Activated gamma-delta T cell (primary cell): ENCODE measurements around the gene GLUD2.
"Not testable (repeated sequence)": the region's sequence is repeated elsewhere in the genome, so short reads cannot be mapped to it uniquely, and the experiment has no call there.

Experiments
- DNase-seq: peaks from one replicate; lab custom pipeline; 2025; lab: John Stamatoyannopoulos, UW
- total RNA-seq, 2 donors: gene quantifications; one replicate each; lab custom pipeline; 2026; lab: John Stamatoyannopoulos, UW

The GLUD2 gene
- 0.77 to 1.4 reads per million in 2 donors for total RNA-seq

DNA sequence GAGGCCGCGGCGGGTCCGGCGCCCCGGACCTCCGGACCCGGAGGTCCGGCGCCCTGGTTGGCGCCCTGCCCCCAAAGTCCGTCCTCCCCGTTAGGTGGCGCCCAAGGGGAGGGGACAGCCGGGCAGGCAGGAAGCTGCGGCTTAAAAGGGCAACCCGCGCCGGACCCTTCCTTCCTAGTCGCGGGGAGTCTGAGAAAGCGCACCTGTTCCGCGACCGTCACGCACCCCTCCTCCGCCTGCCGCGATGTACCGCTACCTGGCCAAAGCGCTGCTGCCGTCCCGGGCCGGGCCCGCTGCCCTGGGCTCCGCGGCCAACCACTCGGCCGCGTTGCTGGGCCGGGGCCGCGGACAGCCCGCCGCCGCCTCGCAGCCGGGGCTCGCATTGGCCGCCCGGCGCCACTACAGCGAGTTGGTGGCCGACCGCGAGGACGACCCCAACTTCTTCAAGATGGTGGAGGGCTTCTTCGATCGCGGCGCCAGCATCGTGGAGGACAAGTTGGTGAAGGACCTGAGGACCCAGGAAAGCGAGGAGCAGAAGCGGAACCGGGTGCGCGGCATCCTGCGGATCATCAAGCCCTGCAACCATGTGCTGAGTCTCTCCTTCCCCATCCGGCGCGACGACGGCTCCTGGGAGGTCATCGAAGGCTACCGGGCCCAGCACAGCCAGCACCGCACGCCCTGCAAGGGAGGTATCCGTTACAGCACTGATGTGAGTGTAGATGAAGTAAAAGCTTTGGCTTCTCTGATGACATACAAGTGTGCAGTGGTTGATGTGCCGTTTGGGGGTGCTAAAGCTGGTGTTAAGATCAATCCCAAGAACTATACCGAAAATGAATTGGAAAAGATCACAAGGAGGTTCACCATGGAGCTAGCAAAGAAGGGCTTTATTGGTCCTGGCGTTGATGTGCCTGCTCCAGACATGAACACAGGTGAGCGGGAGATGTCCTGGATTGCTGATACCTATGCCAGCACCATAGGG, at the start of gene GLUD2:
Gene GLUD2, plus strand, starts transcription at position 170 of the 979 bp plus-strand sequence. Its CDS starts 75 bp downstream, at position 245.
- DNase-seq = not testable (repeated sequence)

DNA sequence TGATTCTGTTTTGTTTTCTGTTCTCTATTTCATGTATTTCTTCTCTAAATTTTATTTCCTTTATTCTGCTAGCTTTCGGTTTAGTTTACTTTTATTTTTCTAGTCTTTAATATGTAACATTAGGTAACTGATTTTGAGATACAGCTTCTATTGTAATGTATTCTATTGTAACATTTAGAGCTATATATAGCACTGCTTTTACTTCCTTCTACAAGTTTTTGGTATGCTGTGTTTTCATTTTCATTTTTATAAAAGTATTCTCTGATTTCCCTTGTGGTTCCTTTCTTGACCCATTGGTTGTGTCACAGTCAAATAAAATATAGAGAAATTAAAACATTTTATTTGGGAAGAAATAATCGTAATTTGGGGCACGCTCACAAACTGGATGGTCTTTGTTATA, 48.0 kb upstream of the GLUD2 start:
- DNase-seq = no peak

DNA sequence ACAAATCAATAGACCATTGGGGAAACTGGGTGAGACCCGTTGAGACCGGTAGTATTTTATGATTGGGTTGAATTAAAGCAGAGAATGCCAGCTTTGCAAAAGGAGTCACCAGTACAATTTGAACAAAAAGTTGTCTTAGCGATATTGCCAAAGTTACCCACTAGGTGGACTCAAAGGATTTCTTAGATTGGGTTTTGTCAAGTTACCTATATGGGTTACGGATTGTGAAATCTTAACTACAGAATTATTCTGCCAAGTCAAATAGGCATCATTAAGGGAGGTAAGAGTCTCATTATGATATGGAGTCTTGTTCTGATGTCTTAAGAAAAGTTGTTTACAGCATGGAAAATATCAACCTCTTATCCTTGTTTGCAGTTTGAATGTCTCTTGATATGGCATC, 46.8 kb upstream of the GLUD2 start:
- no peak for DNase-seq

DNA sequence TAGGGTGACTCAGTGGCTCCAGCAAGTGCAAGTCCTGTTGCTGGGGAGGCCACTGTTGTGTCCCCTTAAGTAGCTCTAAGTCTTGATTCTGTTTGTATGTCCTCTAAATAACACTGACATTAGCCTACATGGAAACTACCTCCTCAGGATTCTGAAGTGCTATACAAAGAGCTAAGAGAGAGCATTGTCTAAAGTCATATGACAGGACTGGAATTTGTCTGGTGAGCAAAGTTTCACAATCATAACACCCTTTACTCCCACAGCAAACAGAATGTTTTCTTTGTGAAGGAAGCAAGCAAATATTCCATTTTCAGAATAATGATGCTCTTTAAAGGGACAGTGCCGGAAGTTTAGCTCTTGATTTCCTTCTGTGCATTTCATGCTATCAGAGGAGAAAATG, 38.5 kb upstream of the GLUD2 start:
- no peak for DNase-seq

DNA sequence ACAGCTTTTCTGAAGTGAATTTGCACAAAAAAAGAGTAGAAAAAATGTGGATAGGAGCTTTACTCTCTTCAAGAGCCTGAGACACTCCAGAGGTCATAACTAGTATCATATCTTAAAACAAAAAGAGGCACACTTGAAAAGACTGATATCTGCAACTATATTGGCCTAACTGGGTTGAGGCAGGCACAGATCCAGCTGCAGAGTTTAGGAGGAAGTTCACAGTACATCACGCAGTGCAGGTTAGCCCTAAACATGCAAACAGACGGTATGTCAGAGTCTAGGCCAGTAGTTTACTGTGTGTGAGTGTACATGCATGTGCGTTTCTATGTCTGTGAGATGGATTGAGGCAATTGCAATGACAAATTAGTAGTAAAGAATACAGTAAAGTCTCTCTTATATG, 37.6 kb upstream of the GLUD2 start:
- no peak for DNase-seq

DNA sequence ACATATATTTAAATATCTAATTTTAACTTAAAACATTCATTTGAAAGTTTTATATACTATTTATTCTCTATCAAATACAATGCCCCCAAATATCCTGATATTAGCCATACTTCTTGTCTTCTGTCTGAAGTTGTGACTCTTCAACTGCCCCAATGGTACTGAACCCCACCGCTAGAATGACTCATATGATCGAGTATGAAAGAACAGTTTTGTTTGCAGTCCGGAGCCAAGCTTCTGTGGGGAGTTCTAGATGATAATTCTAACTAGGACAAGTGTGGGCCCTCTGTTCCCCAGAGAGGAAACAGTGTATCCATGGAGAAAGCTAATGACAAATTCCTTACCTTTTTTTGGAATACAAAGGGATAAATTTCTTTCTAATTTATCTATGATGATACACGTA, 37.2 kb upstream of the GLUD2 start:
- DNase-seq = no peak

DNA sequence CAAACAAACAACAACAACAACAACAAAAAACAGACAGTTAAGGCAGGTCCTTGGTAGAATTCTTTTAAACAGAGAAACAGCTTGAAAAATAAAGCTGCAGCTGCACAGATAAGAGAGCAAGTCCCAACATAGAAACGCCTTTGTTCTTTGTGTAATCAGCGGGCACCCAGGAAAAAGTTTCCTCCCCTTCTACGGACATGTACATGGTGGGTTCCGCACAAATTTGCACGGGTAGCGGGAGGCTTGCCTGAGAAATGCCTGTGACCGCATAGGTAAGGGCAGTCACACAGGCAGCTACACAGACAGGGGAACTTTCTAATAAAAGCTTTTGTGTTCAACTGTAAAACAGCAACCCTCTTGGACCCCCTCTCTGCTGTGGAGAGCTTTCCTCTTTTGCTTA, 36.2 kb upstream of the GLUD2 start:
- no peak for DNase-seq

DNA sequence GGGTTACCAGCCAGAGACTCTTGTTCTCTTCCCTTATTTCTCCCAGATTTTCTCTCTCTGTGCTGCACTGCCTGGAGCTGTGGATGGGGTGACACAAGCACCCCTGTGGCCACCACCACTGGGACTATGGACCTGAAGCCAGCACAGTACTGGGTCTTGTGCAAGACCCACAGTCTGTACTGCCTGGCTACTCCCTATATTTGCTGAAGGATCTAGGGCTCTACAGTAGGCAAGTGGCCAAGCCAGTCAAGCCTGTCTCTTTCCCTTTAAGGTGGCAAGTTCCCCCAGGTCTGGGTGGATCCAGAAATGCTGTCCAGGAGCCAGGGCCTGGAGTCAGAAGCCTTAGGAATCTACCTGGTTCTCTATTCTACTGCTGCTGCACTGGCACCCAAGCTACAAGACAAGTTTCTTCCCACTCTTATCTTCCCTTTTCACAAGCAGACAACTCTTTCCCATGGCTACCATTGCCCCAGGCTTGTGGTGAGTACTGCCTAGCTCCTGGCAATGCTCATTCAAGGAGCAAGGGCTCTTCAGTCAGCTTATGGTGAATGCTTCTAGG, 33.4 kb upstream of the GLUD2 start:
- no peak for DNase-seq

DNA sequence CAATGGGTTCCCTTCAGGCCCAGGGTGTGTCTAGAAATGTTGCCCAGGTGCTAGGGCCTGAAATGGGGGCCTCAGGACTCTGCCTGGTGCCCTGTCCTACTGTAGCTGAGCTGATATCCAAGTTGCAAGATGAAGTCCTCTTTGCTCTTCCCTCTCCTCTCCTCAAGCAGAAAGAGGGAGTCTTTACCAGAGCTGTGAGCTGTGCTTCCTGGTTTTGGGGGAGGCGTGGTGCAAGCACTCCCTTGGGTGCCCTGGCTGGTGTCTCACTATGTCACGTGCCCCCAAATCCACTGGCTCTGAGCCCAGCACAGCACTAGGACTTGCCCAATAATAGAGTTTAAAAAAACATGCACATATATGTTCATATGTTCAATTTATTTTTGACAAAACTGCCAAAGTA, 32.6 kb upstream of the GLUD2 start:
- DNase-seq = no peak

DNA sequence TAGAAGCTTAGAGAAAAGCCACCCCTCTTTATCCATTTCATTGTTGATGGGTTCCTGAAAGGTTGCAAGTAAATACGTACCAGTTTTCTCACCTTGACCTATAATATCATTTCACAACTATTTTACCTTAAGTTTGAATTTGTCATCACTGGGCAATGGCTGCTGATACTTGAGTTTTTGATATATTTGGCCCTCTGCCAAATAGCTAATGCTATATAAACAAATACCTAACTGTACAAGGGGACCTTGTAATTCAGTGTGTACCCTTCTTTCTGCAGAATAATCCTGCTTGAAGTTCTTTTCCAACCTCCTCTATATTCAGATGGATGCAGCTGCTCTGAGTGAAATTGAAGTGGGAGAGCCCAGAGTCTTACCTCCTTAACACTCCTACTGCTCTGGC, 19.0 kb upstream of the GLUD2 start:
- no peak for DNase-seq

DNA sequence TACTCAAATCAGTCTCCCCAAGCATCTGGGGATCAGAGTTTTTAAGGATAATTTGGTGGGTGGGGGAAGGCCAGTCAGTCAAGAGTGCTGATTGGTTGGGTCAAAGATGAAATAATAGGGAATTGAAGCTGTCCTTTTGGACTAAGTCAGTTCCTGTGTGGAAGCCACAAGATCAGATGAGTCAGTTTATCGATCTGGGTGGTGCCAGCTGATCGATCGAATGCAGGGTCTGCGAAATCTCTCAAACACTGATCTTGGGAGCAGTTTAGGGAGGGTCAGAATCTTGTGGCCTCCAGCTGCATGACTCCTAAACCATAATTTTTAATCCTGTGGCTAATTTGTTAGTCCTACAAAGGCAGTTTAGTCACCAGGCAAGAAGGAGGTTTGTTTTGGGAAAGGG, 17.3 kb upstream of the GLUD2 start:
- no peak for DNase-seq

DNA sequence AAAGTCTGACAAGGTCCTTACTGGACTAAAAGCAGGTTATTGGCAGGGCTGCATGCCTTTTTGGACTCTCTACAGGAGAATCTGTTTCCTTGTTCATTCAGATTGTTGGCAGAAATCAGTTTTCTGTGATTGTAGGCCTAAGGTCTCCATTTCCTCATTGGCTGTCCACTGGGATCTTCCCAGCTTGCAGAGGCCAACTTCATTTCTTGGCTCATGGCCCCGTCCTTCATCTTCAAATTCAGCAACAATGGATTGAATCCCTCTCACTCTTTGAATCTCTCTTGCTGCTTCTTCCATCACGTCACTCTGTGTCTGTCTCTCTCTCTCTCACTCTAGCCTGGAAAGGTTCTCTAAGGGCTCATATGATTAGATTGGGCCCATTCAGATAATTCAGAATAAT, 14.9 kb upstream of the GLUD2 start:
- DNase-seq = no peak

DNA sequence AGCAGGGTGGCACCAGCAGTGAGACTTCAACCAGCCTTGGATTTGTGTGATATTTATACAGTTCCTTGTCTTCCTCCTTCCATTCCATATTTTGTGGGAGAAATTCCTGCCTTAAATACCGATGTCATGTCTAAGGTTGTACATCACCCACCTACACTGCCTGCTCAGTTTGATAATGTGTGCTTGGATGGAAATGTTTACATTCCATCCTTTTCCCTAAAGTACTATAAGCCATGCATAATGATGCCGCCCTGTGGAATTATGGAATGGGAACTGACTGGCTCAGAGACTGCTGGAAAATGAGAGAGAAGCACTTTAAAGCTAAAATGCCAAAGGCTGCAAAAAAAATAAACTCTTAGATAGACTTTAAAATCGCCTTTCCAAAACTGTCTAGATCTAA, 11.3 kb upstream of the GLUD2 start:
- no peak for DNase-seq

DNA sequence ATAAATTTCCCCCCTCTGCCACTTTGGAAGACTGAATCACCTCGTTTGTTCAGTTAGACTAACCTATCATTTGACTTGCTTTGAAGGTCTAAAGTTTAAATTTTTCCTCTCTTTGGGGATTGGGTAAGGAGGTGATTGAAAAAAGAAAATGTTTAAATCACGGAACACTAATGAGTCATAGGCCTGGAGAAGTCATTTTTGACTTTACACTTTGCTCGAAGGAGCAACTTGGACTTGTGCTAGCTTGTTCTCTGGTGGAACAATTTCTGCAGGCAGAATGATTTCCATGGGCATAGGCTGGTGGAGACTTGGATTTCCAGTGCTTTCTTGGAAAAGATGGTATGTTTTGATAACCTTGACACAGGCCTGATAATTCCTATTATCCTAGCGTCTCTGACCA, 10.5 kb upstream of the GLUD2 start:
- no peak for DNase-seq

DNA sequence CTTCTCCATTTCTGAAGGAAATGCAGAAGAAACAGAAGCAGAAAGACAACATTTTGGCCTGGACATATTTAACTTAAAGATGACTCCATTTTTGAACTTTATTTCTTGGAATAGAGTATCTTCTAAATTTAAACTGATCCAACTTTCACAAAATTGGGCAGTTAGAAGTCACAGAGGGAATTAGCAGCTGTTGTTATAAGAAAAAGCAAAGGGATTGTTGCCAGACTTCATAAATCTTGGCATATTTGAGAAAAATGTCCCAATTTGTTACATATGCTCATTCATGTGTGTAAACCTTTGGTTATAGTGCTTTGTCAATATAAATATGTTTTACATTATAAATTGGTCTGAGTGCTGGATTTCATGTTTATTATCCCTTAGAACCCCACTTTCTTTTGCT, 3.4 kb downstream of the GLUD2 start:
- DNase-seq = no peak

DNA sequence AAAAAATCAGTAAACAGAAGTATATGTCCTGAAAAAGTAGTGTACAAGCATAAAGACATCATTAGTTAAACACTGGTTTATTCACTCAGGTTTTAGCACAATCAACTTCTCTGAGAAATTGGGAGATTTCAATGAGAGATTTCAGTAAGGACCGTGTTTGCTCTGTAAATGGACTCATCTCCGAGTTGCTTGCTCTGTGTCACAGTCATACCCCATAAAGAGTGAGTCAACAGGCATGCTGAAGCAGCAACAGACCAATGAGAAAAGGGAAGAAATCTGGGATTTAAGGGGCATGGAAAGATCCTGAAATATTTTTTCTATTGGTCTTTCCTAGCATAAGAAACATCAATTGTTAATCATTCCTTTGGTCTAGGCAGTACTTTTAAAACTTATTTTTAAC, 4.7 kb downstream of the GLUD2 start:
- no peak for DNase-seq

DNA sequence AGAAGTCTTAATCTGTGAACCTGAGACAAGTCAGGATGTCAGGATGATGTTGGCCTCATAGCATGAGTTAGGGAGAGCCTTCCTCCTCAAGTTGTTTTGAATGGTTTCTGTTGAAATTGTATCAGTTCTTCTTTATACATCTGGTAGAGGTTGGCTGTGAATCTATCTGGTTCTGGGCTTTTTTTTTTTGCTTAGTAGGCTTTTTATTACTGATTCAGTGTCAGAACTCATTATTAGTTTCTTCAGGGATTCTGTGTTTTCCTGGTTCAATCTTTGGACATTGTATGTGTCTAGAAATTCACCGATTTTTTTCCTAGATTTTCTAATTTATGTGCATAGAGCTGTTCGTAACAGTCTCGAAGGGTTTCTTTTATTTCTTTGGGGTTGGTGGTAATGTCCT, 14.9 kb downstream of the GLUD2 start:
- no peak for DNase-seq

DNA sequence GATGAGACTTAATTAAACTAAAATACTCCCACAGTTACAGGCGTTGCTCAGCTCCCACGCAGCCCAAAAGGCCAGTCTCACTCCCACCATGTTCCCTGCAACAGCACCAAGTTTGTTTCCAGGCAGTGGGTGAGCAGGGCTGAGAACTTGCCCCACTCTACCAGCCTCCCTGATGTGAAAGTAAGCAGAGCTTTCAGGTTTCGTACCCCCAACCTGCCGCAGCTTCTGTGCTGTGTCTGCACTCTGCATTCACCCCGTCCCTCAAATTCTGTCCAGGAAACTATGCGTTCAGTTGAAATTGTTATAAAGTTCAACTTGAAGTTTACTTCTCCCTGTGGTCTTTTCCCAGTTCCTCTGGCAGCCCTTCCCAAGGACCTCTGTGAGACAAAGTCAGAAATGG, 17.2 kb downstream of the GLUD2 start:
- no peak for DNase-seq

DNA sequence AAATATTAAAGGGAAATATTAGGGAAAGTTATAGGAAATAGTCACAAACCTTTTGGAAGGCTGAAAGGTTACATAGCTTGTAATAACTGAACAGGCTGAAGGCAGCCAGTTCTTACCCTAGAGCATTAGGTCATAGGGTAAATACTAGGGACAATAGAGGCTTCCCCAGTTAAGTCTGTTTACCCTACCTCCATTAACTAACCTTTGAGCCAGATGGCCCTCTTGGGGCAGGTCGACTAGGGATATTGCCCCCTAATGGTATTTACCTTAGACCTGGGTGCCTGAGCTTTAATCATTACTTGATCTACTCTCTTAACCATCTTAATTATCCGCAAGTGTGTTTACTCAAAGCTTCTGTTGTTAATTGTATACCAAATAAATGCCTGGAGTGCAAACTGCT, 36.8 kb downstream of the GLUD2 start:
- not testable (repeated sequence) for DNase-seq

DNA sequence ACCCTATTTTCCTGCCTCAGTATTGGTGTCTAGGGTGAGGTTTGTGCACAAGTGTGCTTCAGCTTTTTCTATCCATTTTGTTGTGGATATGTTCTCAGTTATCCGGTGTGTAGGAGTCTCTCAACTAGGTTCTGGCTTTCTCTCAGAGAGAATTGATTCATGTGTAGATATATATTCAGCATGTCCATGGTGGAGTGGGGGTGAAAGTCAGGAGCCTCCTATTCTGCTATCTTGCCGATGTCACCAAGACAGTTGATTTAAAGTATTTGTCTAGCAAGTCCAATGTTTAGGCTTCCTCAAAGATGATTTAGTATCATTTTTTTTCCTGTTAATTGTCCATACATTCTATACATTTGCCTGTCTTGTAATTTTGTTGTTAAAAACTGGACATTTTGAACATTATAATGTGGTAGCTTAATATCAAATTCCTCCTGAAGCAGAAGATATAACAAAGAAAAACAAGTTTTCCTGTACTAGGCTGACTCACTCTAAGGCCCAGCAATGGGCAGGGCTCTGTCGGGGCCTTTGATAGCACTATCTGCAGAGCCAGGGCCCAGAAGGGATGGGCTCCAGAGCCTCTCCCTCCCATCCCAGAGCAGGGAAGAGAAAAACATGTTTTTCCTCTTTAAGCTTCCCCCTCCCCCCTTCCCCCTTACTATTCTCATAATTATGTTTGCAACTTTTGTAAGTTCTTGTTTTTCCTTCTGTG, 37.6 kb downstream of the GLUD2 start:
- DNase-seq = no peak

DNA sequence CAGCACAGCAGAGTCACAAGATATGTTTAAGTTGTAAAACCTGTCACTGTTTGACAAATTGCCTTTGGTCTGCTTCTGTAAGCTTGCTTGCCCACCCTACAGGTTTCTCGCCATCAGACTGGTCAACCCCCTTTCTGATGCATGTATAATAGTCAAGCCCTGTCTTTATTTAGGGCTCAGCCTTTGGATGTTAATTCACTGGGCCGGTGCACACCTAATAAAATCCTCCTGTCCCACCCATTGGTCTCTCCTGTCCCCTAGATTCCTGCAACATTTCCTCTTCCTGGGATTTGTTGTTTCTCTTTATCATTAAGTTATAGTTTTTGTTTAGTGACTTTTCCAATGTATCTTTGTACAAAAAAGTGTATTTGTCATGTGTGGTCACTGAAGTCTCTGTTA, 38.2 kb downstream of the GLUD2 start:
- DNase-seq = no peak

DNA sequence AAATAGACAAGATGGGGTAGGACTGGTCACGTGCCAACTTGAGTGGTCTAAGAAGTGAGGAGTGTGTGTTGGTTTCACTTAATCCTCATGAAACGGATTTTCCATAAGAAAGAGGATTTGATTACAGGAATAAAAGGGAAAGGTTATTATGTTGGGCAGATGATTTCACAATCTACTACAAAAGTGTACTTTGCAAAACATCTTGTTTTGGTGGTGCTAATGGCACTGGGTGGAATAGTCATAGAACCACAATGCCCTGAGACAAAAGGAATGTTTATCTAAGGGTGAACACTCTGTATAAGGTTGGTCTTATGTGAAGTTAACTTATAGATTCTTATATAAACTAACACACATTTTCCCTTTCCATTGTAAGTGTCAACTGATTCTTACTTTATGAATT, 45.6 kb downstream of the GLUD2 start:
- no peak for DNase-seq
